ENCODE results near the gene ATP5MK.

The ATP5MK gene

GRCh38 chr10:103396067-103396788 is at the start of gene ATP5MK, which contains the start of gene PDCD11:
ATP5MK (minus strand) TSS chr10:103396475; CDS start chr10:103392457, 4,018 bp downstream.
PDCD11 (plus strand) TSS chr10:103396626; CDS start chr10:103398427, 1,801 bp downstream.
- peak within 1 kb of the TSS; percentile 99 for H3K4me3 ChIP-seq (replicated peaks; ENCODE audit: low read depth, low read length)
- TF ChIP-seq CTCF (IDR thresholded peaks at IDR 0.05; ENCODE audit: low read length, missing control alignments) = peak; percentile 17
- DNase-seq (ENCODE audit: low read depth) = peak; percentile 99

- DNase-seq (ENCODE audit: low read depth) = no peak
- no peak for TF ChIP-seq CTCF (IDR thresholded peaks at IDR 0.05; ENCODE audit: low read length, missing control alignments)
- no peak overlapping the region for H3K4me3 ChIP-seq (replicated peaks; ENCODE audit: low read depth, low read length)
Observed at GRCh38 chr10:103445366-103445765, 49.1 kb upstream of the ATP5MK start.

- no peak for DNase-seq (ENCODE audit: low read depth)
- no peak for TF ChIP-seq CTCF (IDR thresholded peaks at IDR 0.05; ENCODE audit: low read length, missing control alignments)
- H3K4me3 ChIP-seq (replicated peaks; ENCODE audit: low read depth, low read length) = no peak overlapping the region
Observed at GRCh38 chr10:103444478-103444877, 48.2 kb upstream of the ATP5MK start.

GRCh38 chr10:103443475-103444185 is 47.4 kb upstream of the ATP5MK start:
- no peak overlapping the region for H3K4me3 ChIP-seq (replicated peaks; ENCODE audit: low read depth, low read length)
- no peak for TF ChIP-seq CTCF (IDR thresholded peaks at IDR 0.05; ENCODE audit: low read length, missing control alignments)
- DNase-seq (ENCODE audit: low read depth) = no peak

- peak; percentile 88 for DNase-seq (ENCODE audit: low read depth)
- H3K4me3 ChIP-seq (replicated peaks; ENCODE audit: low read depth, low read length) = no peak overlapping the region
- no peak for TF ChIP-seq CTCF (IDR thresholded peaks at IDR 0.05; ENCODE audit: low read length, missing control alignments)
Observed at GRCh38 chr10:103442031-103442461, 45.8 kb upstream of the ATP5MK start.

- H3K4me3 ChIP-seq (replicated peaks; ENCODE audit: low read depth, low read length) = no peak overlapping the region
- no peak for DNase-seq (ENCODE audit: low read depth)
- TF ChIP-seq CTCF (IDR thresholded peaks at IDR 0.05; ENCODE audit: low read length, missing control alignments) = no peak
Observed at GRCh38 chr10:103441611-103442010, 45.3 kb upstream of the ATP5MK start.

All from fibroblast of pulmonary artery (primary cell).